8988T (cell line): ENCODE data around the gene TTC22.

Experiments used
- DNase-seq: peaks from one replicate; pipeline ENCODE4 v3.0.0; 2011

Gene TTC22

DNA sequence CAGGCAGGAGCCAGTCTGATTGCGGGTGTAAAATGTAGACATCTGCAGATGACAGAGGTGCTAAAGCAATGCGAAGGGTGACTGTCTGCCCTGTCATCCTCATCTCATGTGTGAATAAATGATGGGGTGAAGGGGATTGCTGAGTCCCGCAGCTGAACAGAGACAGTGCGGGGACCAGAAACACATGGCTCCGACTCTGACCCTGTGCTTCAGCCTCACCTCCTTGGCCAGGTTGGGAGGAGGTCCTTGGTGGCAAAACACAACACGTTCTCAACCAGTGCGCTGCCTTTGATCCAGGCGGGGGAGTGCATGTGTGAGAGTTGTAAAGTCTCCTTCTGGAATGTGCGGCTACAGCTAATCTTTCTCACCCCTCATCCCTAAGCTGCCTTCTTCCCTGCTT lies 32.0 kb upstream of the TTC22 start:
- DNase-seq: no peak

DNA sequence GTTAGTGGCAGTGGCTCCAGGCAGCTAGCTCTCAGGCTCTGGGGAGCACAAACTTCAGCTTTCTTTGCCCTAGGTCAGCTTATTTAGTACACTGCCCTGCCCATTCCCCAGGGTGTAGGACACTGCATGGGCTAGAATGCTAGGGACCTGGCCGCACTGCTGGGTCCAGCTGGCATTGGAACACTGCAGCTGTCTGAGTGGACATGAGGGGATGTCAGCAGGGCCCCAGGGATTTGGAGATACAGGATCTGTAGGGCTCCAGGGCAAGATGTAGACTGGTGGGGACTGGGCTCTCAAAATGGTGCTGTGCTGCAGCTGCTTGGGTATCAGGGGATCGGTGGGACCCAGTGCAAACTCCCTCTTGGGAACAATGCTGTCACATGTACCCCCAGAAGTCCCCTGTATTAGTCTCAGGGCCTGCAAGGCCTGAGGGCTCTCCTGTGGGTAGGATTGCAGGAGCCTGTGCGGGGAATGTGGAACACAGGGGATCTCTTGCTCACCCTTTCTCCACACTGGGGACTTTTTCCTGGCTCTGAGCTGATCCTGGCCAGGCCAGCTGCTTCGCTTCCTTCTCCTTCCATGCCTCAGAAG lies 25.2 kb upstream of the TTC22 start:
- no peak for DNase-seq

DNA sequence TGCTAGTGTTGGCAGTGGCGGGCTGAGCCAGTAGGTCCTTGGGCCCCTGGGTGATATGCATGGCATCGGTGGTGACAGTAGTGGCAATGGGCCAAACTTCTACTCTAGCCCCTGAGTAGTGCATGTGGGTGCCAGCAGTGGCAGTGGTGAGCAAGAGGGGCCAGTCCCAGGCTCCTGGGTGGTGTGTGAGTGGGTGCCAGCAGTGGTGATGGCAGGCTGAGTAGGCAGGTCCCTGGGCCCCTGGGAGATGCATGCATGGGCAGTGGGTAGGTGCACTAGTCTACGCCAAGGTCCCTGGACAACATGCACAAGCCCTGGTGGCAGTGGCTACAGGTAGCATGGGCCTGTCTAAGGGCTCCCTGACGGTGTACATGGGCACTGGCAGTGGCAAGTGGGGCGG lies 24.6 kb upstream of the TTC22 start:
- no peak for DNase-seq

DNA sequence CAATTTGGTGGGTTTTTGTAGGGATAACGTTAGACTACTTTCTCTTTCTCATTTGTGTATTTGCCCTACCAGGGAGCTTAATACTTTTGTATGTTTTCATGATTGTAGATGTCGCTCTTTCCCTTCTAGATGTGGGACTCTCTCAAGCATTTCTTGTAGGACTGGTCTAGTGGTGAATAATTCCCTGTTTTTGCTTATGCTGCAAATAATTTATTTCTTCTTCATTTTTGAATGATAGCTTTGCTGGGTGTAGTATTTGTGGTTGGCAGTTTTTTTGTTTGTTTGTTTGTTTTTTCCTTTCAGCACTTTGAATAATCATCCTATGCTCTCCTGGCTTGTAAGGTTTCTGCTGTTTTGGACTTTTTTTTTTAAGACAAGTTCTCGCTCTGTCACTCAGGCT lies 22.5 kb upstream of the TTC22 start:
- DNase-seq: no peak

DNA sequence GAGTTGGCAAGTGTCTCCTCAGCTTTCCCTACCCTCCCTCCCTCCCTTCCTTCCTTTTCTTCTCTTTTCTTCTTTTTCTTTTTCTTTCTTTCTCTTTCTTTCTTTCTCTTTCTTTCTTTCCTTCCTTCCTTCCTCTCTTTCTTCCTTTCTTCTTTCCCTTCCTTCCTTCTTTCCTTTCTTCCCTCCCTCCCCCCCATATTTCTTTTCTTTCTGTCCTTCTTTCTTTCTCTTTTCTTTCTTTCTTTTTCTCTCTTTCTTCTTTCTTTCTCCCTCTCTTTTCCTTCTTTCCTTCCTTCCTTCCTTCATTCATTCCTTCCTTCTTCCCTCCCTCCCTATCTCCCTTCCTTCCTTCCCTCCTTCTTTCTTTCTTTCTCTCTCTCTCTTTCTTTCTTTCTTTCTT lies 18.6 kb upstream of the TTC22 start:
- DNase-seq: no peak

DNA sequence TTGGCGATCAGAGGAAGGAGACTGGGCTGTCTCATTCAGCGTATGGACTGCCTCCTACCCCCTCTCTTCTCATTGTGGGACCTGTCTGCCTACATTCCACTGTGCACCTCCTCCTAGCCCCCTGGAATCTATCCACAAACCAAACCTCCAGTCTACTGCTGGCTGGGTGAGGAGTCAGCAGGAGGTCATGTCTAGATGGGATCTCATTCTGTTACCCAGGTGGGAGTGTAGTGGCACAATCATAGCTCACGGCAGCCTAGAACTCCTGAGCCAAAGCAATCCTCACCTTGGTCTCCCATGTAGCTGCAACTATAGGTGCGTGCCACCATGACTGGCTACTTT lies 18.0 kb upstream of the TTC22 start:
- no peak for DNase-seq

DNA sequence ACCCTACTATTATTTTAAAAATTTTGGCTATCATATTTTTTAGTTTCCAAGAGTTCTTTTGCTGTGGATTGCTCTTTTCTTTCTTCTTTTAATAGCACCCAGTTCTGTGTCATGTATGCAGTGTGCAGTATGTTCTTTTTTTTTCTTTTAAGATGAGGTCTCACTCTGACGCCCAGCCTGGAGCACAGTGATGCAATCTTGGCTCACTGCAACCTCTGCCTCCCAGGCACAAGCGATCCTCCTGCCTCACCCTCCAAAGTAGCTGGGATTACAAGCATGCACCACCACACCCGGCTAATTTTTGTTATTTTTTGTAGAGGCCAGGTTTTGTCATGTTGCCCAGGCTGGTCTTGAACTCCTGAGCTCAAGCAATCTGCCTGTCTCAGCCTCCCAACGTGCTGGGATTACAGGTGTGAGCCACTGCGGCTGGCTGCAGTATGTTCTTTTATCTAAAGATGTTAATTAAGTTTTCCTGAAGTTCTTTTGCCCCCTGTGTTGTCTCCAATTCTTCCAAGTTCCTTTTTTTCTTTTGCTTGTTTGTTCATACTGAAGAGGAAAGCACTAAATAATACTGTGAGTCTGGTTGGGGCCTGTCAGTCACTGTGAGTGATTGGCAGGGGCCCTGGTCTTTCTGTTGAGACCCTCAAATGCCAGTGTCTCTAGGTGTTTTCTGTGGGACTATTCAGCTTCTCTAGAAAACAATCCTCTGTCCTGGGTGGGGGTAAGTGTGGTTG lies 17.5 kb upstream of the TTC22 start:
- no peak for DNase-seq

DNA sequence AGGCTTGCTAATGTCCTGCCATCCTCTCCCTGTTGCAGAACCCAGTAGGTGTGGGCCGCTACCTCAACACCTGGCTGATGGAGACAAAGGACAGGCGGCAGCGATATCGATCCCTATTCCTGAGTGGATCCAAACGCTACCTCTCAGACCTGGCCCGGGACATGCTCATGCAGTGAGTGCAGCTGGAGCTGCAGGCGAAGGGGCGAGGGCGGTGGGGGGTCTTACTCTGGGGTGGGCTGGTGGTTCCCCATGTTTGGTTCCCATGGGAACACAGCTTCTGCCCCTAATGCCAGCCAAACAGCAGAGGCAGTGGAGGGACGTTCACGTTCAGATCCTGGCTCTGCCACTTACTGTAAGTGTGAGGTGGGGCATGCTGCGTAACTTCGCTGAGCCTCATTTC lies 15.8 kb upstream of the TTC22 start:
- no peak for DNase-seq

DNA sequence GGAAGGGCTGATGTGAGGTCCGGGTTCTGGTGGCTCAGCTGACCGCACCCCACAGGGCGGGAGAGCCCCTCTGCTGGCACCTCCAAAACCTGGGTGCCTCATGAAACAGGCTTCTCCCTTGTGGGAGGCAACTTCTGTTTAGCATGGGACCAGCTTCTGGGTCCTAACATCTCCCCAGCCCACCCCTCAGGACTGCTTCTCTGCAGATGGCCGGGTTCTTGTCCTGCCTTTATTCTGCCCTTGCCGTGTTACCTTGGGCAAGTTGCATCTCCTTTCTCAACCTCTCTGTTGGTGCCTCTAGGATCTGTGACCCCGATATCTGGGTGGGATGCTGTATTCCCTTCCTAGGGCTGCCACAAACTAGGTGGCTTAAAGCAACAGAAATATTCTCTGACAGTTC lies 15.0 kb upstream of the TTC22 start:
- DNase-seq: no peak

DNA sequence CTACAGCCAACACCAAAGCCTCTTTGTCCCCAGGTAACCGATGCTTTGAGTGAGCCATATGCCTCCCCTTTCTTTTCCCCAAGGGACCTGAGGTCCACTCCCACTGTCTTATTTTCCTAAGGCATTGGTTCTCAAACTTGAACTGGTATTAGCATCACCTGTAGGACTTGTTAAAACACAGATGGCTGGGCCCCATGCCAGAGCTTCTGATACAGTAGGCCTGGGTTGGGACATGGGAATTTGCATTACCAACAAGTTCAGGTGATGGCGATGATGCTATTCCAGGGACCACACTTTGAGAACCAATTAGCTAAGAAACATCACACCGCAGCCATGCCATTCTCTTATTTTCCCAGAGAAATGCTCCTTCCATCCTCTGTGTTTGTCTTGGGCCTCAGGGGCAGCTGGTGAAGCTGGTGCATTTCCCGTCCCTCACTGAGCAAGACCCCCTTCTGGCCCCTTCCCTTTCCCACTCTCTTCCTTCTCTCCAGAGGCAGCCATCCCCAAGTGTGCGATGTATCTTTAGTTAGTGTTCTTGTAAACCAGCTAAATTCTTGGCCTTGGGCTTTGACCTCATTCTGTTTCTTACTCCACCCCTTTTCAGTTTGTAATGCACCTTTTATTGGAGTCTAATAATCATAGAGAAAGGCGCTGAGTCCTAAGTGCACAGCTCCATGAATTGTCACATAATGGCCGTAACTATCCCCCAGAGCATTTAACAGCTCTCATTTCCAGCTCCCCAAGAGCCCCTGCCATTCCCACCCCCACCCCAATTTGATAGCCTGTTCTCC lies 14.2 kb upstream of the TTC22 start:
- DNase-seq: no peak

DNA sequence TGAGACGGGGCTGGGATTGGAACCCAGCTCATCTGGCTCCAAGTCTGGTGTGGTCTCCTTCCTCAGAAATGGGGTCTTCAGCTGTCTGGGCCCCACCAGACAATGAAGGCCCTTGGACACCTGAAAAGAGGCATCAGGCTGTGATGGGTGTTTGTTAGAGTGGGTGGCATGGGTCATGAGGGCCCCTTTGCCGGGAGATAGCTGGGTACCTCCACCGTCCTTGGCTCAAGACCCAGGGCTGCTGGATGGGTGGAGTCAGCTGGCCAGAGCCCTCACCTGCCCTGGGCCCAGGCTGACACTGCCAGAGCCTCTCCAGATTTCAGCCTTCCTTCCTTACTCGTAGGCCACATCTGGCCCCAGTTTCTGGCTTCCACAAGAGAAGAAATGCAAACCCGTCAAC lies 13.4 kb upstream of the TTC22 start:
- no peak for DNase-seq

DNA sequence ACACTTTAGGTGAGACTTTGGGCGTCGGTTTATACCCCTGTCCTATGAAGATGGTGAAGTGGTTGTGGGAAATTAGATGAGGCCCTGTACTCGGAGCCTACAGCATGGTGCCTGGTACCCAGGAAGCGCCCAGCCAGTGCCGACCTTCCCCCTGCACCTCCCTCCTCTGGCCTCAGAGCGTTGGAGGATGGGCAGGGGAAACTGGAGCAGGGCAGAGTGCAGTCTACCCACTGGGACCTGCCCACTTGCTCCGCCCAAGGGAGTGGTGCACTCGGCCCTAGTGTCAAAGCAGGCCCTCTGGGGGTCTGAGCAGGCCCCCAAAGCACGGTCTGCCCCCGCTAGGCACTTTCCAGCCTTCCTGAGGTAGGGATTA lies 13.0 kb upstream of the TTC22 start:
- DNase-seq: no peak

DNA sequence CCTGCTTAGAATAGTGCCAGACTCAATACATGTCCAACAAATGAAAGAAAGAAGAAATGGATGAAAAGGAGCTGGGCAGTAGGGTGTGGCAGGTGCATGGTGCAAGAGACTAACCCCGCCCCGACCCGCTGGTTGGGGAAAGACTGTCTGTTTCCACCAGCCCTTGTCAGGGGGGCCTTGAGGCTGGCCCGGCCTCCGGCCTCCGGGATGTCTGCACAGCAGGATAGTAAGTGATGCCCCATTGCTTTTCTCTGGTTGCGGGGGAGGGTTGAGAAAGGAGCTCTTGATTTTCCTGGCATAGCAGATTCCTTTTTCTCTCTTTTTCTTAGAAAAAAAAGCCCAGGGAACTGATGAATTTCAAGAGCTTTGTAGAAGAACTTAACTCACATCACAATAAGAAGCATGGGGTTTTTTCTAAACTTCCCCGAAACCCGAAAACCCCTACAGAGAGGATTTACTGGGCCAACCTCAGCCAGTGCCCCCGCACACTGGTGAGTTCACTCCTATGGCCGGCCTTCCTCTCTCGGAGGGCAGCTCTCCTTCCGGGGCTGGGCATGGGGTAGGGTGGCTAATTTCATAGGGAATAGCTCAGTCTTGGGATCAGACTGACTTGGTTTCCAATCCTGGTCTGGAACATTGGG lies 12.5 kb upstream of the TTC22 start:
- no peak for DNase-seq

DNA sequence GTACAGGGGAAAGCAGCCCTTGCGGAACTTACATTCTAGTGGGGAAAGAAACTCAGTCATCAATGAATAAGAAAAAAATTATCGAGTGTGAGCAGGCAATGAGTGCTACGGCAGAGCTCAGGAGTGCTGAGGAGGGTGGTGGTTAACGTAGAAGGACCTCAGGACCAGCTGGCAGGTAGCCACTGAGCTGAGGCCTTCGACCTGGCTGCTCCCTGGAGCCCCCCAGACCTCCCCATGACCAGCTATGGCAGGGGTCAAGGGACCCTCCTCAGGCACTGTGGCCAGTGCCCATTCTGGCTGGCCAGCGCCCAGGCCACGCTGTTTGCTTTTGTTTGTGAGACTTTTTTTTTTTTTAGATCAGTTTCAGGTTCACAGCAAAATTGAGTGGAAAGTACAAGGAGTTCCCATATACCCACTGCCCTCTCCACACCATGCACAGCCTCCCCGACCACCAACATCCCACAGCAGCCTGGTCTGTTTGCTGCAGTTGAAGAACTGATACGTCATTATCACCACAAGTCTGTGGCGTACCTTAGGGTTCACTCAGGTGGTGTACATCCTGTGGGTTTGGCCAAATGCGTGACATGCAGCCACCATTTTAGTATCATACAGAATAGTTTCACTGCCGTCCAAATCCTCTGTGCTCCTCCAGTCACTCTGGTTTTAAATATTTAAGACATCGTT lies 11.8 kb upstream of the TTC22 start:
- DNase-seq: no peak

DNA sequence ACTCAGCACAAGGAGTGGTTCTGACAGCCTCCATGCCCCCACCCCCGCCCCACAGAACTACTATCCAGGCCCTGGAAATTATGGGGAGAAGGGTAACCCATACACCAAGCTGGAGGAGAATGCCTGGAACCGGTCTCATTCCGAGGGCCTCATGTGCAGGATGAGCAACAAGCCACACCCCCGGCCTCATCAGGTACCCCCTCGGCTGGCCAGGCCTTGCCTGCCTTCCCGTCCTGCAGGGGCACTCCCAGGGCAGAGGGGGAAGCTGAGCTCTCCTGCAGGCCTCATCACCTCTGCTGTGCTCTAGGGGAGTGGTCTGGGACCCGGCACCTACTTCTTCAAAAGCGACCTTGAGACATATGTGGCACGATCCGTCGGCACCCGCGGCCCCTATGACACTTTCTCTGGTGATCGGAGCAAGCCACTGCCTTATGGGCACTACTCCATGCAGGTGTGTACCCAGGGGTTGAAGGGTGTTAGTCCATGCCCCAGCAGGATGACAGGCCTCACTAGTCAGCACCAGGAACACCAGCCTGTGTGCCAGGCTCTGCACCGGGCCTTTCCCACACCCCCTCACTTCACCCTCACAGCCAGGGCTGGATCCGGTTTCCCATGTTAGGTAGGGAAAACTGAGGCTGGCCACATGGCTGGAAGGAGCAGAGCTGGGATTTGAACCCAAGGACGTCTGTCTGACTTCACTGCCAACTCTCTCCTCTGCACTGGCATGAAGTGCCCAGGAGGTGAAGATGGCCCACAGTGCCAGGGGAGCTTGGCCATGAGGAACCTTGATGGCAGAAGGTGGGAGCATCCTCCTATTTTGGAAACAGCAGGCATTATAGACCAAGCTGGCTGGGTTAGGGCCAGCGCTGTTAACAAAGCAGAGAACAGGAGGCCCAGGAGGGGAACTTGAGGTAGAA lies 10.9 kb upstream of the TTC22 start:
- DNase-seq: no peak

DNA sequence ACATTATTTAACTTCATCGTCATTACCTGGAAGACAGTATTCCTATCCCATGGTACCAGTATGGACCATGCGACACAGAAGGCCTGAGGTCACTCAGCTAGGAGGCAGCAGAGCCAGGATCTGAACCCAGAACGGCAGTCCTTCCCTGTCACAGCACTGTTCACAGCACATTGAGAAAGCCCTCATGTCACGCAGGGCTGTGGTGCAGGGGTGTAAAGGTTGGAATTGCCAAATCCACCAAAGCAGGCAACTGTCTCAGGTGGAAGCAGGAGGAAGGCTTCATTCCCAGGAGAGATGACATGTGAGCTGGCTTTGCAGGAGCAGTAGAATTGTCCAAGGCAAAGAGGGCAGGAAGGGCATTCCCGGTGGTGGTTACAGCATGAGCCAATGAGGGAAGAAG lies 9.9 kb upstream of the TTC22 start:
- DNase-seq: no peak

DNA sequence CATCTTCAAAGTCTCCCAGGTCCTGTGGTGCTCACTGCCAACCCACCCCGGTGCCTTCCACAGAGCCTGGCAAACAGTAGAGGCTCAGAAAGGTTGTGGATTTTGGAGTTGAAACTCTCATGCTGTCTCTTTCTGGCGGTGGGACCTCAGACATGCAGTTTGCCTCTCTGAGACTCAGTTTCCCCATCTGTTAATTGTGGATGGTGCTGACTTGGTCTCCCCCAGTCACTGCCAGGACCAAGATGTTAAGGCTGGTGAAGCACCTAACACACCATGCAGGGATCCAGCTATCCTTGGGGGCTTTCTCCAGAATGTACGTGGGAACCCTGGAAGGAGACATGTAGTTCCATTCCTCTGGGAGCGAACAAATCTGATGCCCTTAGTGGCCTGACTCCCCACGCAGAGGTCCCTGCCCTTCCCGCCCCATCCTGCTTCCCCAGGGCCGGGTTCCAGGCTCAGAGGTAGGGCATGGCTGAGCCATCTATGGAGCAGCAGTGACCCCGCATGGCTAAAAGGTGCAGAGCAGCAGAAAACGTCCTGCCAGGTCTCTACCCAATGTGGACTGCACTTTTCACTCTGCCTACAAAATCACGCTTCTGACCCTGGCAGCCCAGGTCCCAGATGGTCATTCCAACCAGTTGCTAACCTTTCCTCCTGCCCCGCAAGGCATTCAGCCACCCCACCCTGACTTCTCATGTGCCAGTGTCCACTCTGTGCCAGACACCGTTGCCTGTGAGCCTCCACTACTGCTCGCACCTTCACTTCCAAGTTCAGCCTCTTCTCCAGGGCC lies 9.2 kb upstream of the TTC22 start:
- peak; percentile 80 for DNase-seq

DNA sequence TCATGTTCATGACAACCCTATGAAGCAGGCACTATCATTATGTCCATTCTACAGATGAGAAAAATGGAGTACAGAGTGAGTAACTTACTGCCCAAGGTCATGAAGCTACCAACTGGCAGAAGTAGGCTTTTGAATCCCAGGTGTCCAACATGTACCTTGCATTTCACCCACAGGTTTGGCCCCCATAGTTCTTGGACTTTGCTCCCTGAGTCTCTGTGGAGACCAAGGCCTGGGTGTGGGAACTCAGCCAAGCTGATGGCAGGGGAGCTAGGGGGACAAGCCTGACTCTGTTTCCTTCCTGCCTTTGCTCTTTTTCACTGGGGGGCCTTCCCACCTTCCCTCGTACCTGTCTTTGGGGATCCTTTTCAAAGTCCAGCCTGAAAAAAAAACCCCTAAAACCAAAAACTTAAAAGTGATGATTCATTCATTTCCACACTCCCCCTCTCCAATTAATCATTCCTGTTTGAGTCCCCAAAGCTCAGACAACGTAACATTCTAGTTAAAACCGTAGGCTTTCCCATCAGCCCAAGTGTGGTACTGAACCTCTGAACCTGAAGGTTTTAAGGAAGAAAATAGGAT lies 8.5 kb upstream of the TTC22 start:
- DNase-seq: peak; percentile 53

DNA sequence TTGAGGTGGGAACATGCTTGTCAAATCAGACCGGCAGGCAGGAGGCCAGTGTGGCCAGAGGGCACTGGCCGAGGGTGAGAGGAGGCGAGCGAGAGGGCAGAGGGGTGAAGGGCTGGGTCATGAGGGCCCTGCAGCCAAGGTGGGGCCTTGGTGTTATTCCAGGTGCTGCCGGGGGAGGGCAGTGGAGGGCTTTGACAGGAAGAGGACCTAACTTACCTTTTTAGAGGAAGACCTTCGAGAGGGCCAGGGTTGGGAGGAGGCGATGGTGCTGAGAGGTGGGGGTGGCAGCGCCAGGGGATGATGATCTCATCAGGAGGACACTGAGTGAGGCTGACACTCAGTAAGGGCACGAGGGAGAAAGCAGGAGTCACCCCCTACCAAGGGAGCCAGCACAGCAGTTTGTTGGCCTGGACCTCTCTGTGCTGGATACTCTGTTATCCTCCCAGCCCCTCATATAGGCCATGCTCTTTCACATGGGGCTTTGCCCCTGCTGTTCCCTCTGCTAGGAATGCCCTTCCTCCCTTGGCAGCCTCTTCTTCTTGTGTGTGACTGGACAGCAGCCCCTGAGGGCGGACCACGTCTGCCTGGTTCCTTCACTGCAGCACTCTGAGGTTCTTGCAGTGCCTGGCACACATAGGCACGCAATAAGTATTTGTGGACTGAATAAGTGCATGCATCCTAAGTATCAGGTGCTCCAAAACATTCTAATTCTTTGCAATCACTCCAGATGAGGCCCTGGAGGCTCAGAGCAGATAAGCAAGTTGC lies 7.5 kb upstream of the TTC22 start:
- no peak for DNase-seq

DNA sequence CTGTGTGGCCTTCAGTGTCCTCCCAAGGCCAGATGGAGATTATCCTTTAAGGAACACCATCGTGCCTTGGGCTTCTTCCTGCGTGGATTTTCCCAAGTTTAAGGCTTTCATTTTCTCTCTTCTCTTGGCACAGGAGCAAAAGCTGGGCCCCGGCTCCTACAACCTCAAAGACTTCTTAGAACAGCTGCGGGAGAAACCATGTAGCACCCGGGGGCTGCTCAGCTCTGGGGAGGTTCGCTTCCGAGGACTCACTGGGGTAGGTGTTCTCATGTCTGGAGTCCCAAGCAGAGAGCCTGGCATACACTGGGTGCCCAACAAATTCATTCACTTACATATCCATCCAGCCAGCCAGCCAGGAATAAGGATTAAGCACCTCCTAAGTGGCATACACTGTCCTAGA lies 6.6 kb upstream of the TTC22 start:
- DNase-seq: no peak
